Prostate gland (tissue), 2 donors: ENCODE data around the gene CACNA1I.

Experiments
- POLR2A ChIP-seq: fragments of 450-650 bp; IDR thresholded peaks from one replicate; pipeline ENCODE4 v1.6.1; 2016; ENCODE audit warnings: antibody characterized with exemption, mild to moderate bottlenecking
- TF ChIP-seq, protein P1 (sequence below), 4 experiments: fragments of 200-600 bp in 2 of 4; fragments of 450-650 bp in 2 of 4; sonication (generic) in 2 of 4; IDR thresholded peaks; 1 replicate in 3 of 4; 2 replicates in 1 of 4; pipeline ENCODE4 v1.5.1; 2016 to 2019; ENCODE audit warnings: antibody characterized with exemption in 4 of 4, mild to moderate bottlenecking in 2 of 4, moderate library complexity in 2 of 4

DNA sequence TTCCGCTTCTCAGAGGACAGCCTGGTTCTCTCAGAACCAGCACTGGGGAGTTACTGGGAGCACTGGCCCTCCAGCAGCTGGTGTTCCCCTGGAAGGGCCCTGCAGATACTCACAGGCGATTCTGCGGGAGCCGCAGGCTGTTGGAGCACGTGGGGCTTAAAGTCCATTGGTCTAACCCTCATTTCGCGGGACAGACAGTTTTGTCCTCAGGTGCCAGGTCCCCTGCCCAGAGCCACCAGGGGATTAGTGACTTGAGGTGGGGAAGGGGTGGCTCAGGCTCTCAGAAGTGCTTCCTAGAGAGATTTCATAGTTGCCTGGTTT, 53.9 kb downstream of the CACNA1I start:
- TF ChIP-seq, protein P1, sequence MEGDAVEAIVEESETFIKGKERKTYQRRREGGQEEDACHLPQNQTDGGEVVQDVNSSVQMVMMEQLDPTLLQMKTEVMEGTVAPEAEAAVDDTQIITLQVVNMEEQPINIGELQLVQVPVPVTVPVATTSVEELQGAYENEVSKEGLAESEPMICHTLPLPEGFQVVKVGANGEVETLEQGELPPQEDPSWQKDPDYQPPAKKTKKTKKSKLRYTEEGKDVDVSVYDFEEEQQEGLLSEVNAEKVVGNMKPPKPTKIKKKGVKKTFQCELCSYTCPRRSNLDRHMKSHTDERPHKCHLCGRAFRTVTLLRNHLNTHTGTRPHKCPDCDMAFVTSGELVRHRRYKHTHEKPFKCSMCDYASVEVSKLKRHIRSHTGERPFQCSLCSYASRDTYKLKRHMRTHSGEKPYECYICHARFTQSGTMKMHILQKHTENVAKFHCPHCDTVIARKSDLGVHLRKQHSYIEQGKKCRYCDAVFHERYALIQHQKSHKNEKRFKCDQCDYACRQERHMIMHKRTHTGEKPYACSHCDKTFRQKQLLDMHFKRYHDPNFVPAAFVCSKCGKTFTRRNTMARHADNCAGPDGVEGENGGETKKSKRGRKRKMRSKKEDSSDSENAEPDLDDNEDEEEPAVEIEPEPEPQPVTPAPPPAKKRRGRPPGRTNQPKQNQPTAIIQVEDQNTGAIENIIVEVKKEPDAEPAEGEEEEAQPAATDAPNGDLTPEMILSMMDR (IDR thresholded peaks at IDR 0.05) = no peak
- no peak for TF ChIP-seq POLR2A
